Stimulated activated CD8-positive, alpha-beta memory T cell treated with anti-CD3 and anti-CD28 coated beads, Interleukin-12 subunit alpha, Interleukin-12 subunit beta, amount 100 ng/mL, for 24 hours (primary cell): ENCODE measurements around the gene MSI2.

Source experiments
- DNase-seq: peaks from one replicate; pipeline ENCODE4 v3.0.0-alpha.2; 2020; ENCODE audit errors: extremely low read depth

Gene MSI2

DNA sequence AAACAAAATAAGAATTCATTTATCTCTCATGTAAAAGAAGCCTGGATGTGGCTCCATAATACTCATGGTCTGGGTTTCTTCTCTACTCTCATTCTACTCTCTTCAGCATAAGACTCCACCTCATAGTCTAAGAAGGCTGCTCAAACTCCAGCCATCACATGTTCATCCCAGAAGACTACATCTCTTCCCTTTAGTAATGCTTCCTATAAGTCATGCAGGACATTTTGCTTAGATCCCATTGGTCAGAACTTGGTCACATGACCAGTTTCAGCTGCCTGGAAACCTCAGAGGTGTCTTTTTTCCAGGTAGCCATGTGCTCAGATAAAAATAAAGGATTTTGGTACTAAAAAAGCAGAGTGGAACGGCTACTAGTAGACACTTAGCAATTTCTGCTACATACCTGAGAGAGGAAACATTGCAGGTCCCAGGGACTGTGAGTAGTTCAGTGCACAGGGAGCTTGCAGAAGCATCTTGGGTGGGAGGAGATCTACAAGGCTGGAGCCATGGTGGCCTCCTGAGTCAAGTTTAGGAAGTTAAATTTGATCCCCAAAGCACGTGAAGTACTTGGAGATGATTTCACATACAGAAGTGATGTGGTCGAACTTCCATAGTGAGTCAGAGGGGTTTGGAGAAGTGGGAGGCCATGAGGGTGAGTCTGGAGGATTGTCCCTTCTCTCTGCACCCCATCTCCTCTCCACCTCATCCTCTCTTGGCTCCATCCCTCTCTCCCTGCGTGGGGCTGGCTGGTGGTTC lies 378.6 kb downstream of the MSI2 start:
- no peak for DNase-seq

- DNase-seq, result no peak
These were observed 380.0 kb downstream of the MSI2 start for GRCh38 chr17:57636274-57636673.

- no peak for DNase-seq
These were observed 380.8 kb downstream of the MSI2 start for GRCh38 chr17:57636985-57637665.

- DNase-seq, result no peak
These were observed 381.3 kb downstream of the MSI2 start for GRCh38 chr17:57637666-57638010.

GRCh38 chr17:57638284-57638683 lies 382.0 kb downstream of the MSI2 start:
- no peak for DNase-seq

GRCh38 chr17:57639381-57639780 lies 383.1 kb downstream of the MSI2 start:
- DNase-seq, result no peak

DNA sequence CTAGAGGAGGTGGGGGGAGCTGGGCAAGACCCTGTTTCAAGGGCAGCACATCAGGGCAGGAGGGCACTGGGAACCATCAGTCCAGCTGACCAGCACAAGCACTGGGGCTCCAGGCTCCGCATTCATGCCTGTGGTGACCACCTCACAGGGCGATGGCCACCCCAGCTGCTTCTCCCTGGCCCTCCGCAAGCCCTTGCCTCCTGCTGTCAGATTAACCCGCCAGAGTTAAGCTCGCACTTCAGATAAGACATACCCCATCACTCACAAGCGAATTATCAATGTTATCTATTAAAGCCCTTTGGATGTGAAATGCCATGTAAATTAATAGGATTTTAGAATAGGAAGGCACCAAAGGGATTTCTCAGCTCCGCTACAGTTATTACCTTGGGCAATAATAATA lies 383.8 kb downstream of the MSI2 start:
- DNase-seq, result no peak

- DNase-seq, result no peak
These were observed 385.4 kb downstream of the MSI2 start for GRCh38 chr17:57641761-57642160.

GRCh38 chr17:57643062-57643461 lies 386.7 kb downstream of the MSI2 start:
- no peak for DNase-seq

DNA sequence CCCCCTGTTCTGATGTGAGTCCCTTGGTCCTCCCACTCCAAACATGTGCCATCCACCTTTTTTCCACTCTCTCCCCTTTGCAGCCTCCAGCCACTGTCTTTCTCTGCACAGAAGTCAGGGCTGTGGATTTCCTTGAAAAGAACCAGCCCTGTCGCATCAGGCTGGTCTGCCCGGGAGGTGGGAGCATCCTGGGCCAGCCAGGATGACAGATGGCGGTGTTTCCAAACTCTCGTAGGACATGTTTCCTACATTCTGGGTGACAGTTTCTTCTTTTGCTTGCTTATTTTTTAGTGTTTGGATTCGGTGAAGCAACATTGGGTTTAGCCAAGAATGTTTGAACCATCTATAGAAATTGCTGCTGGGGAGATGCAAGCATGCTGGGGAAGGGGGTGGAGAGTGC lies 388.0 kb downstream of the MSI2 start:
- no peak for DNase-seq

GRCh38 chr17:57645950-57646665 lies 389.8 kb downstream of the MSI2 start:
- DNase-seq, result no peak

GRCh38 chr17:57648720-57649119 lies 392.4 kb downstream of the MSI2 start:
- DNase-seq, result no peak

GRCh38 chr17:57649191-57649590 lies 392.9 kb downstream of the MSI2 start:
- DNase-seq, result no peak

- no peak for DNase-seq
These were observed 393.6 kb downstream of the MSI2 start for GRCh38 chr17:57649731-57650484.

DNA sequence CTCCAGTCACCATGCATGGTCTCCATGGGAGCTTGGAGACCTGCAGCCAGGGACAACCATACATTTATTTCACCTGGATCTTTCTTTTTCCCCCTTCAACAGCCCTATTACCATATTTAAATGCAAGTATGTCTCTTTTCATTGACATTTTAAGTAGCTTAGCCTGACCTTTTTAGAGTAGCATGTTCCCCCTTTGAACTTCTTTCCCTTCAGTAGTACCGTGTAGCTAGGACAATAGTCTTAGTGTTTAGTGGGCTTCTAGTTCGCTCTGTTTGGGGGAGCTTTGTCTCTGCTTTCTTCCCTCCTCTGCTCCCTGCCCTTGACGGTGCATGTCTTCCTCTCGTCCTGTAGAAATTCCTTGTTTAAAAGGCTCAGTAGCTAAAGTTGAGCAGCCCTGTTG lies 394.2 kb downstream of the MSI2 start:
- DNase-seq, result no peak

- DNase-seq, result no peak
These were observed 395.1 kb downstream of the MSI2 start for GRCh38 chr17:57651451-57651850.

DNA sequence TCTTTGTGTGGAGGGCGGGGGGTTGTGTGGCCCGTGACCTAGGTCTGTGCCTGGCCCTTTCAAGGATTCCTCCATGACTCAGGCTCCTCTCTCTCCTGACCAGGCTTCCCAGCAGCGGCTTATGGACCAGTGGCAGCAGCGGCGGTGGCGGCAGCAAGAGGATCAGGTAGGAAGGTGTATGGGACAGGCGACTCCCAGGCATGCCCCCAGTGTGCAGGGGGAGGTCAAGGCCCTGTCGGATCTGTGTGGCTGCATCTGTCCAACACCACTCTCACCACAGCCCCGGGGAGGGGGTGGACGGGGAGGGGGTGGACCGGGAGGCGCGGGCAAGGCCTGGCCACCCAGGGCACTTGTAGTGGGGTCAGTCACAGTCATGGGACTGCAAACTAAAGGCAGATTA lies 395.7 kb downstream of the MSI2 start:
- no peak for DNase-seq

DNA sequence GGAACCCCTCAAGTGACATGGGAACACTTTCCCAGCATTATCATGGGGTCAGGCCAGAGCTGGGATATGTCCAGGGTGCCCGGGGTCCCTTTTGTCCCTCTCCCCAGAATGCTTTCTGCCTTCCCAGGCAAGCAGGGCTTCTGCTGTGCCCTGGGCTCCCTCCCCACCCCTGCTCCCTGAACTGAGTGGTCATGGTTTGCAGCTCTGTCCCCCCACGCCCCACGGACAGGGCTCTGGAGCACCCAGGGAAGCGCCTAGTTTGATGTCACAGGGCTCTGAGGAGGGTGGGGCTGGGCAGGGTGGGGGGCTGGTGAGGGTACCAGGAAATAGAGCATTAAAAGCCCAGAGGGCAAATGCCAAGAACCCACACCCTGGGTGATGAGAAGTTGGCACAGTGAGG lies 396.5 kb downstream of the MSI2 start:
- DNase-seq, result no peak

- DNase-seq, result no peak
These were observed 397.0 kb downstream of the MSI2 start for GRCh38 chr17:57653279-57653678.

DNA sequence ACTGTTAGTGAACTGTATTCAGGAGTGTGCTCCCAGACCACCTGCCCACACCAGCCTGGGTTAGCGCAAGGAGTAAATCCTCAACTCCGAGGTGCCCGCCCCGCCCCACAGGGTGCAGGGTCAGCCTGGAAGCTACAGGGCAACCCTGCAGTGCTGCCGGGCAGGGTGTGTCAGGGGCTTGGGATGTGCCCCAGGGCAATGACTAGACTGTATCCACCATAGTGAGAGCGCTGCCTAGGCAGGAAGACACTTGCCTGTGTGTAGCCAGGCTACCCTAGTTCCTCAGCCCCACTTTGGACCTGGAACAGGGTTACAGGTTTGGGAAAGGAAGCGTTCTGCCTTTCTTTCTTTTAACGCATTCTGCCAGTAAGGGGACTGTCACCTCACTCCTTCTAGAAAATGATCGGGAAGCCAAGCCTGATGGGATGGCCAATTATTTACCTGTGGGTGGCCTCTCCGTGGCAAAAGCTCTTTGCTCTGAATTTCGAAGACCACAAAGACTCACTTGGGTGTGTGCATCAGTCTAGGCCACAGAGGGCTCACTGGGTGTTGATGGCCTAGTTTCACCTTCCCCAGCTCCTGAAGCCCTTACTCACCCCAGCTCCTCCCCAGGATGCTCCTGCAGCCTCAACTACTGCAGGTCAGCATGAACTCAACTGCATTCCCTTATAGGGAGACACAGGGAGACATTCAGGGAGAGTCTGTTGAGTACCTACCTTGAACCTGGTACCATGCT lies 397.9 kb downstream of the MSI2 start:
- DNase-seq, result no peak

DNA sequence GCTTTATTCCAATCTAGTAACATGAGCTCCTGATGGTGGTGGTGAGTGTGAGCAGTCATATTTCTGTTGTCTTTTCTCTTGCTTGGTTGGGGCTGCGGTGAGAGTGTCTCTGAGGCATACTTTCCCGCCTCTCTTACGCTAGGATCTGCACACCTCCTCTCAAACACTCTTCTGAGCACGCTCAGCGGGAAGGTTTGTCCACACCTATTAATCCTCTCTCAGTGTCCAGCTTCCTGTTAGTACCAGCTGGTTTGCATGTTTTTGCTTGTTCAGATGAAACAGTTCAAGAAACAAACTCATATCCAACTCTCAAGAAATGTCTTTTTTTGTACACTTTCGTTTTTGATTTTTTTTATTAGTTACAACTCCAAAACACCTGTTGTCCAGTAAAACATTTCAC lies 399.2 kb downstream of the MSI2 start:
- no peak for DNase-seq

- DNase-seq, result no peak
These were observed 400.9 kb downstream of the MSI2 start for GRCh38 chr17:57657211-57657610.
